Panc1 (cell line): Measurements from ENCODE around the gene RNF41. TPM values are rescaled to one million over a fixed set of nuclear protein-coding genes. Genes with fewer than 3 reads are reported as not detected.

Experiments
- ATAC-seq: fragments of 200-7000 bp; cut with Tn5 transposase; 2 replicates; pipeline ENCODE4 v1.9.1; 2020; ENCODE audit warnings: mild to moderate bottlenecking, moderate library complexity
- BruUV-seq: library from RNA; stranded (reverse); fragments of 400-500 nt; replicated peaks from 2 replicates; lab custom pipeline; 2021; lab: Mats Ljungman, UMichigan
- CTCF ChIA-PET: fragments of 300-600 bp; sonication (Branson Sonifier 250); formaldehyde crosslinking; loops from one replicate; lab custom pipeline; 2022; ENCODE audit warnings: antibody characterized with exemption; lab: Charles Lee
- POLR2A ChIA-PET: fragments of 300-600 bp; sonication (Branson Sonifier 250); formaldehyde crosslinking; loops from one replicate; lab custom pipeline; 2022; ENCODE audit warnings: antibody characterized with exemption; lab: Charles Lee
- DNase-seq: peaks from one replicate; pipeline ENCODE4 v3.0.0-alpha.2; 2010; ENCODE audit warnings: low read depth, low spot score
- H3K27ac ChIP-seq: 2 replicates; pipeline ENCODE4 v1.5.1; 2011; ENCODE audit warnings: mild to moderate bottlenecking, low read length, inconsistent platforms
- H3K27me3 ChIP-seq: fragments of 200-500 bp; sonication (Bioruptor generic); 2 replicates; pipeline ENCODE4 v1.6.0; 2014; ENCODE audit warnings: low read length, inconsistent platforms; ENCODE audit not compliant: control insufficient read depth, insufficient read depth
- H3K36me3 ChIP-seq: fragments of 200-500 bp; sonication (Bioruptor generic); 2 replicates; pipeline ENCODE4 v1.5.1; 2014; ENCODE audit warnings: inconsistent platforms, mild to moderate bottlenecking, low read length, moderate library complexity; ENCODE audit not compliant: control insufficient read depth, insufficient read depth
- H3K4me1 ChIP-seq: 2 replicates; pipeline ENCODE4 v1.5.1; 2011; ENCODE audit warnings: inconsistent platforms, mild to moderate bottlenecking, low read length, moderate library complexity; ENCODE audit not compliant: control insufficient read depth, insufficient read depth
- H3K4me3 ChIP-seq, 2 experiments: 2 replicates each; pipeline ENCODE4 v1.5.1; 2011 to 2012; ENCODE audit warnings: low read depth in 2 of 2, low read length in 2 of 2, mild to moderate bottlenecking in 2 of 2, inconsistent platforms in 1 of 2, moderate library complexity in 1 of 2
- H3K9me3 ChIP-seq: fragments of 200-500 bp; sonication (Bioruptor generic); 2 replicates; pipeline ENCODE4 v1.5.1; 2014; ENCODE audit warnings: low read depth, mild to moderate bottlenecking, inconsistent platforms, low read length, moderate library complexity; ENCODE audit not compliant: control insufficient read depth, insufficient read depth
- POLR2AphosphoS5 ChIP-seq: IDR thresholded peaks from 2 replicates; pipeline ENCODE4 v1.6.1; 2012; ENCODE audit warnings: mild to moderate bottlenecking, low read depth, low read length, moderate library complexity
- SIN3A ChIP-seq: IDR thresholded peaks from 2 replicates; pipeline ENCODE4 v1.6.1; 2012; ENCODE audit warnings: low read depth, mild to moderate bottlenecking, low read length, moderate library complexity, borderline replicate concordance; ENCODE audit not compliant: insufficient read depth
- TCF7L2 ChIP-seq: IDR thresholded peaks from 2 replicates; pipeline ENCODE4 v1.6.1; 2011; ENCODE audit warnings: mild to moderate bottlenecking, low read depth, low read length, inconsistent platforms
- in situ Hi-C: cut with HindIII; loops from 2 replicates; pipeline ENCODE4 v1.10.0; 2016; ENCODE audit warnings: low sequenced_read_pairs, low pct_unique_long_range_greater_than_20kb
- intact Hi-C: fragments of 100-400 bp; cut with micrococcal nuclease; formaldehyde crosslinking; loops from one replicate; pipeline ENCODE4 v1.10.0; 2022; ENCODE audit not compliant: unreplicated experiment
- total RNA-seq: library from RNA; stranded (reverse); gene quantifications from one replicate; pipeline ENCODE4 v1.2.1, GENCODE V29; 2021; ENCODE audit not compliant: unreplicated experiment
- TF ChIP-seq, protein P1 (sequence below): fragments of 450-650 bp; IDR thresholded peaks from 2 replicates; pipeline ENCODE4 v1.5.1; 2017; ENCODE audit warnings: mild to moderate bottlenecking
- TF ChIP-seq, protein P2 (sequence below), 2 experiments: IDR thresholded peaks; 2 replicates each; pipeline ENCODE4 v1.6.1; 2011 to 2012; ENCODE audit warnings: low read depth in 2 of 2, control low read depth in 1 of 2, low read length in 1 of 2, mild to moderate bottlenecking in 1 of 2, moderate library complexity in 1 of 2; ENCODE audit not compliant: insufficient read depth in 1 of 2

RNF41 gene
- total RNA-seq, 1 experiment from 2014 or later: 35.3 TPM

DNA sequence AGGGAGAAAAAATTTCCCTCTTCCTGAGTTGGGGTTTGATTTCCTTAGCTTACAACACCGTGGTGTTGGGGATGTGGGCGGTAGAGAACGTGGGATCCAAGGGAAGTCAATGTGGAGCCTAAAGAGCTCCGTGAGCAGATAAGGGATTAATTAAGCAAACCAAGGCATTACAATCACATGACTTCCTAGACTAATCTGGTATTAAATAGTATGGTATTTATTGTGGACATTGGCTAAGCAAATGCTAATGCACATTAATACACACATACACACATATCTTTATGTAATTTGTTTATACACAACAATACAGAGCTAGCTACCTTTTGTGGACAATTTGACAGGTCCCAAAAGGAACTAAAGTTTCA is 791 bp upstream of the RNF41 start:
- Histone ChIP-seq H3K4me1 (peaks cover 16% of the 10 kb centered on the region), H3K36me3 (no peaks in the 10 kb centered on the region; the same call in 1 of the 2 replicates), H3K4me3 (peak overlapping the region; percentile 74 to 86), H3K9me3 (no peaks in the 10 kb centered on the region), H3K27ac (peak overlapping the region; percentile 94), H3K27me3 (no peaks in the 10 kb centered on the region)
- BruUV-seq: no TSS peak
- ChIA-PET POLR2A (interaction anchor here (1.3 to 1.8 kb wide), 2 partner anchors 16 to 95 kb away, joined by 3 to 5 read pairs; partner anchors contain the start of gene ESYT1), CTCF (interaction anchor here (0.5 to 2.3 kb wide), 9 partner anchors 11 to 59 kb away, joined by 3 to 41 read pairs (median 3); partner anchors contain the start of gene SMARCC2)
- DNase-seq: no peak
- in situ Hi-C loops (no loop called here), intact Hi-C loops (no loop called here)
- TF ChIP-seq POLR2AphosphoS5 (no peak), SIN3A (no peak), TCF7L2 (no peak)
- TF ChIP-seq, protein P1, sequence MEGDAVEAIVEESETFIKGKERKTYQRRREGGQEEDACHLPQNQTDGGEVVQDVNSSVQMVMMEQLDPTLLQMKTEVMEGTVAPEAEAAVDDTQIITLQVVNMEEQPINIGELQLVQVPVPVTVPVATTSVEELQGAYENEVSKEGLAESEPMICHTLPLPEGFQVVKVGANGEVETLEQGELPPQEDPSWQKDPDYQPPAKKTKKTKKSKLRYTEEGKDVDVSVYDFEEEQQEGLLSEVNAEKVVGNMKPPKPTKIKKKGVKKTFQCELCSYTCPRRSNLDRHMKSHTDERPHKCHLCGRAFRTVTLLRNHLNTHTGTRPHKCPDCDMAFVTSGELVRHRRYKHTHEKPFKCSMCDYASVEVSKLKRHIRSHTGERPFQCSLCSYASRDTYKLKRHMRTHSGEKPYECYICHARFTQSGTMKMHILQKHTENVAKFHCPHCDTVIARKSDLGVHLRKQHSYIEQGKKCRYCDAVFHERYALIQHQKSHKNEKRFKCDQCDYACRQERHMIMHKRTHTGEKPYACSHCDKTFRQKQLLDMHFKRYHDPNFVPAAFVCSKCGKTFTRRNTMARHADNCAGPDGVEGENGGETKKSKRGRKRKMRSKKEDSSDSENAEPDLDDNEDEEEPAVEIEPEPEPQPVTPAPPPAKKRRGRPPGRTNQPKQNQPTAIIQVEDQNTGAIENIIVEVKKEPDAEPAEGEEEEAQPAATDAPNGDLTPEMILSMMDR: no peak
- TF ChIP-seq, protein P2, sequence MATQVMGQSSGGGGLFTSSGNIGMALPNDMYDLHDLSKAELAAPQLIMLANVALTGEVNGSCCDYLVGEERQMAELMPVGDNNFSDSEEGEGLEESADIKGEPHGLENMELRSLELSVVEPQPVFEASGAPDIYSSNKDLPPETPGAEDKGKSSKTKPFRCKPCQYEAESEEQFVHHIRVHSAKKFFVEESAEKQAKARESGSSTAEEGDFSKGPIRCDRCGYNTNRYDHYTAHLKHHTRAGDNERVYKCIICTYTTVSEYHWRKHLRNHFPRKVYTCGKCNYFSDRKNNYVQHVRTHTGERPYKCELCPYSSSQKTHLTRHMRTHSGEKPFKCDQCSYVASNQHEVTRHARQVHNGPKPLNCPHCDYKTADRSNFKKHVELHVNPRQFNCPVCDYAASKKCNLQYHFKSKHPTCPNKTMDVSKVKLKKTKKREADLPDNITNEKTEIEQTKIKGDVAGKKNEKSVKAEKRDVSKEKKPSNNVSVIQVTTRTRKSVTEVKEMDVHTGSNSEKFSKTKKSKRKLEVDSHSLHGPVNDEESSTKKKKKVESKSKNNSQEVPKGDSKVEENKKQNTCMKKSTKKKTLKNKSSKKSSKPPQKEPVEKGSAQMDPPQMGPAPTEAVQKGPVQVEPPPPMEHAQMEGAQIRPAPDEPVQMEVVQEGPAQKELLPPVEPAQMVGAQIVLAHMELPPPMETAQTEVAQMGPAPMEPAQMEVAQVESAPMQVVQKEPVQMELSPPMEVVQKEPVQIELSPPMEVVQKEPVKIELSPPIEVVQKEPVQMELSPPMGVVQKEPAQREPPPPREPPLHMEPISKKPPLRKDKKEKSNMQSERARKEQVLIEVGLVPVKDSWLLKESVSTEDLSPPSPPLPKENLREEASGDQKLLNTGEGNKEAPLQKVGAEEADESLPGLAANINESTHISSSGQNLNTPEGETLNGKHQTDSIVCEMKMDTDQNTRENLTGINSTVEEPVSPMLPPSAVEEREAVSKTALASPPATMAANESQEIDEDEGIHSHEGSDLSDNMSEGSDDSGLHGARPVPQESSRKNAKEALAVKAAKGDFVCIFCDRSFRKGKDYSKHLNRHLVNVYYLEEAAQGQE (IDR thresholded peaks at IDR 0.05; ENCODE audit: insufficient read depth in 1 of 2, low read depth in 2 of 2, low read length in 1 of 2): no peak
- ATAC-seq: no peak

DNA sequence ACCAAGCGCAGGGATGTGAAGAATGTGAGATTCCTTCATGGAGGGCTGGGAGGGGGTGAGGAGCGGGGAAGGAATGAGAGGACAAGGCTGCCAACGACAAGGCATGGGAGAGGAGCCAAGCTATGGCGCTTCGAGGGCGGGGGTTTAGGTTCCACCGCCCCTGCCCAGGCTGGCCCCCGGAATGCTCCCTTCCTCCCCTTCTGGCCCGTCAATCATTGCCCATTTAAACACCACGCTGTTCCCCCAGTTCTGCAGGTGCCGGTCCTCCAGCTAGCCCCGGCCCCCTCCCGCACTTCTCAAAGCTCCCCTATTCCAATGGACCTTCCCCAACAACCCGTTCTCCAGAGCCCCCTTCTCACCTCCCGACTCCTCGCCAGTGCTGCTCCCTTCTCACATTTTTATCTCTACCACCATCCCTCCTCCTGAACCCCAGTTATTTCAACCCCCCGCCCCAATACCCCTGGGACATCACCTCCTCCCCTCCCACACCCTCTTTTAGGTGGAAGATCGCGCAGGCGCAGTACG is 428 bp downstream of the RNF41 start:
- ChIA-PET POLR2A (interaction anchor here (0.9 to 1.8 kb wide), 4 partner anchors 10 to 93 kb away, joined by 3 to 5 read pairs (median 4); partner anchors contain the start of gene ESYT1), CTCF (interaction anchor here (0.6 to 2.3 kb wide), 5 partner anchors 15 to 96 kb away, joined by 3 to 41 read pairs (median 3); partner anchors contain the start of genes ANKRD52 and SMARCC2)
- DNase-seq (no peak), ATAC-seq (no peak)
- Histone ChIP-seq H3K4me1 (peaks cover 16% of the 10 kb centered on the region), H3K9me3 (no peaks in the 10 kb centered on the region), H3K4me3 (peak overlapping the region; percentile 74 to 86), H3K36me3 (no peaks in the 10 kb centered on the region; the same call in 1 of the 2 replicates), H3K27ac (peak overlapping the region; percentile 94), H3K27me3 (no peaks in the 10 kb centered on the region)
- intact Hi-C loops: no loop called here
- BruUV-seq: TSS peak; percentile 99
- in situ Hi-C loops: no loop called here
- TF ChIP-seq TCF7L2: no peak
- TF ChIP-seq SIN3A: no peak
- TF ChIP-seq, protein P1: no peak
- TF ChIP-seq POLR2AphosphoS5: no peak
